Prostate gland (tissue), 2 donors: ENCODE results near the gene EPS15. TPM values are rescaled to one million over a fixed set of nuclear protein-coding genes. Genes with fewer than 3 reads are reported as not detected.
A peak's percentile ranks its signal among the peaks of the same experiment; 100 is the strongest.

Experiments used
- DNase-seq: peaks from one replicate; pipeline ENCODE4 v3.0.0-alpha.2; 2019; ENCODE audit warnings: low spot score
- H3K27ac ChIP-seq, 2 donors: fragments of 200-600 bp; sonication (generic); 2 replicates each; pipeline ENCODE4 v1.5.1; 2017 to 2019
- H3K27me3 ChIP-seq: fragments of 200-600 bp; sonication (generic); replicated peaks from 2 replicates; pipeline ENCODE4 v1.5.1; 2019; ENCODE audit not compliant: insufficient read depth
- H3K36me3 ChIP-seq, 2 donors: fragments of 200-600 bp; sonication (generic); 1 replicate in 1 of 2; 2 replicates in 1 of 2; pipeline versions ENCODE4 v1.5.1 to v1.8.1; 2017 to 2019
- H3K4me1 ChIP-seq: fragments of 200-600 bp; sonication (generic); replicated peaks from 2 replicates; pipeline ENCODE4 v1.5.1; 2019
- H3K4me3 ChIP-seq, 2 donors: fragments of 200-600 bp; sonication (generic); 2 replicates each; pipeline ENCODE4 v1.5.1; 2017 to 2019
- H3K9me3 ChIP-seq: fragments of 200-600 bp; sonication (generic); 2 replicates; pipeline ENCODE4 v1.5.1; 2017
- POLR2A ChIP-seq: fragments of 450-650 bp; IDR thresholded peaks from one replicate; pipeline ENCODE4 v1.6.1; 2016; ENCODE audit warnings: antibody characterized with exemption, mild to moderate bottlenecking
- POLR2AphosphoS5 ChIP-seq: sonication (generic); formaldehyde crosslinking; IDR thresholded peaks from one replicate; pipeline ENCODE4 v1.6.1; 2017; ENCODE audit warnings: antibody characterized with exemption
- WGBS: methylation state at CpG from one replicate; pipeline ENCODE4 v1.1.5; 2018; 5-methylcytosine and 5-hydroxymethylcytosine counted together
- intact Hi-C: fragments of 100-400 bp; cut with DNase I; formaldehyde crosslinking; loops from one replicate; pipeline ENCODE4 v1.14.2; 2022
- total RNA-seq, 2 donors: library from RNA; depleted of rRNA; stranded (reverse); fragments of >200 nt; gene quantifications; one replicate each; pipeline ENCODE4 v1.1.0, GENCODE V29; 2016
- TF ChIP-seq, protein P1 (sequence below), 4 experiments: fragments of 200-600 bp in 2 of 4; fragments of 450-650 bp in 2 of 4; sonication (generic) in 2 of 4; IDR thresholded peaks; 1 replicate in 3 of 4; 2 replicates in 1 of 4; pipeline ENCODE4 v1.5.1; 2016 to 2019; ENCODE audit warnings: antibody characterized with exemption in 4 of 4, mild to moderate bottlenecking in 2 of 4, moderate library complexity in 2 of 4

EPS15 gene
- total RNA-seq, 2 donors from 2014 or later, result 62.4 to 70.4 TPM

GRCh38 chr1:51321924-51322280, 197.2 kb downstream of the EPS15 start:
- DNase-seq, result no peak
- no peak overlapping the region for H3K4me3 ChIP-seq

DNA sequence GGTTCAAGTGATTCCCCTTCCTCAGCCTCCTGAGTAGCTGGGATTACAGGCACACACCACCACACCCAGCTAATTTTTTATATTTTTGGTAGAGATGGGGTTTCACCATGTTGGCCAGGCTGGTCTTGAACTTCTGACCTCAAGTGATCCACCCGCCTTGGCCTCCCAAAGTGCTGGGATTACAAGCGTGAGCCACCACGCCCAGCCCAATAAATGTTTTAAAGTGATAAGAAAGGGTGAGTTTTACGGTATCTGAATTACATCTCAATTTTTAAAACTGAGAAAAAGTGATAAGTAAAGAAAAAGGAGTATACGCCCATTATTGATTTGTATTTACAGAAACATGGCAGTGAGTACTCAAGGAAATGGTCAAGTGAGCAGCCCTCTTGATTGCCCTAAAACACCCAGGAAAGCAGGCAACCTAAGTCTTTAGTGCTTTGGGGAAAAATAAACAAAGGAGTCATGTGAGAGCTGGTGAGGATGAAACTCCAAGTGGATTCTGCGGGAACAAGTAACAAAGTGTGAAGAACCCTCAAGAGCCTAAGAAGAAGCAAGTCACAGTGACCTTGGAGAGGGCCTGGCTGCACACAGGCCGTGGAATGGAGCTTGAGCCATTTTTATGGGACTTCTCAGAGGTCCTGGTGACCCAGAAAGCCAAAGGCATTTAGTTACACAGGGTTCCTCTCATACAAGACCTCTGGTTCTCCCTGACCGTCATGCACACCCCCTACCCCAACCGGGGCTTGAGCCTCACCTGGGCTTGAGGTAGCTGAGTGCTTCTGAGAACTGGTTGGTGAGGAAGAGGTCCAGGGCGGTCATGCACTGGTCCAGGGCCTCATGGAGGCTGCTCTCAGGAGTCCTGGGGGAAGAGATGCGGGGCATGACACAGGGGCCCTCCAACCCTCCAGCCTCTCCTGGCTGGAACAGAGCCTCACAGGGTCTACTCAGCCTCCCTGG, 197.8 kb downstream of the EPS15 start:
- H3K4me1 ChIP-seq, result no peaks in the 10 kb centered on the region
- intact Hi-C loops, result no loop called here
- H3K36me3 ChIP-seq, result no peaks in the 10 kb centered on the region
- no peak for DNase-seq
- TF ChIP-seq POLR2AphosphoS5, result no peak
- TF ChIP-seq, protein P1, sequence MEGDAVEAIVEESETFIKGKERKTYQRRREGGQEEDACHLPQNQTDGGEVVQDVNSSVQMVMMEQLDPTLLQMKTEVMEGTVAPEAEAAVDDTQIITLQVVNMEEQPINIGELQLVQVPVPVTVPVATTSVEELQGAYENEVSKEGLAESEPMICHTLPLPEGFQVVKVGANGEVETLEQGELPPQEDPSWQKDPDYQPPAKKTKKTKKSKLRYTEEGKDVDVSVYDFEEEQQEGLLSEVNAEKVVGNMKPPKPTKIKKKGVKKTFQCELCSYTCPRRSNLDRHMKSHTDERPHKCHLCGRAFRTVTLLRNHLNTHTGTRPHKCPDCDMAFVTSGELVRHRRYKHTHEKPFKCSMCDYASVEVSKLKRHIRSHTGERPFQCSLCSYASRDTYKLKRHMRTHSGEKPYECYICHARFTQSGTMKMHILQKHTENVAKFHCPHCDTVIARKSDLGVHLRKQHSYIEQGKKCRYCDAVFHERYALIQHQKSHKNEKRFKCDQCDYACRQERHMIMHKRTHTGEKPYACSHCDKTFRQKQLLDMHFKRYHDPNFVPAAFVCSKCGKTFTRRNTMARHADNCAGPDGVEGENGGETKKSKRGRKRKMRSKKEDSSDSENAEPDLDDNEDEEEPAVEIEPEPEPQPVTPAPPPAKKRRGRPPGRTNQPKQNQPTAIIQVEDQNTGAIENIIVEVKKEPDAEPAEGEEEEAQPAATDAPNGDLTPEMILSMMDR (IDR thresholded peaks at IDR 0.05), result no peak
- TF ChIP-seq POLR2A, result no peak
- WGBS, result 90% methylated on average over 10 of the region's 11 CpGs
- no peaks in the 10 kb centered on the region for H3K9me3 ChIP-seq
- no peak overlapping the region for H3K4me3 ChIP-seq
- H3K27me3 ChIP-seq, result no peaks in the 10 kb centered on the region
- H3K27ac ChIP-seq, result no peak overlapping the region

More at GRCh38 chr1:51321924-51322280, 197.2 kb downstream of the EPS15 start:
- no peaks in the 10 kb centered on the region for H3K4me1 ChIP-seq
- no peak for TF ChIP-seq POLR2AphosphoS5
- TF ChIP-seq POLR2A, result no peak
- TF ChIP-seq, protein P1 (IDR thresholded peaks at IDR 0.05), result no peak
- intact Hi-C loops, result no loop called here
- no peaks in the 10 kb centered on the region for H3K27me3 ChIP-seq
- 100% methylated on average over 2 of the region's 2 CpGs for WGBS
- H3K9me3 ChIP-seq, result no peaks in the 10 kb centered on the region
- H3K27ac ChIP-seq, result no peak overlapping the region
- no peaks in the 10 kb centered on the region for H3K36me3 ChIP-seq

DNA sequence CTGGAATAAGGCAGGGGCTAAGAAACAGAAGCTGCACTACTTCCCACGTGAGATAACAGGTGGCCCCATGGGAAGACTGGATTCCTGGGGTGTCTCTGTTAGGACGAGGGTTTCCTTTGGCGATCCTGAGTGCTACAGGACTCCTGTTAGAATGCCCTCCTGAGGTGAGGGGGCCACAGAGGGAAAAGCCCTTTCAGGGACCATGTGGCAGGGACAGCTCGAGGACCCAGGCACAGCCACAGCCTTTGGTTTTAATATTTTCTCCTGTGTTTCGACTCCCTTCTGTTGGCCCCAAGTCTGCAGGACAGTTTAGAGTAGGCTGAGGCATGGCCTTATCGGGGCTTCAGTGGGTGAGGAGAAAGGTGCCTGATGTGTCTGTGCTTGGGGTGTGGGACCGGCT, 201.3 kb downstream of the EPS15 start:
- TF ChIP-seq, protein P1 (IDR thresholded peaks at IDR 0.05), result no peak
- TF ChIP-seq POLR2AphosphoS5 (no peak), POLR2A (no peak)
- Histone ChIP-seq H3K27ac (no peak overlapping the region), H3K36me3 (no peaks in the 10 kb centered on the region), H3K9me3 (no peaks in the 10 kb centered on the region), H3K27me3 (no peaks in the 10 kb centered on the region), H3K4me3 (no peak overlapping the region), H3K4me1 (peaks cover 18% of the 10 kb centered on the region)
- over 99% methylated on average over 7 of the region's 7 CpGs for WGBS
- intact Hi-C loops, result no loop called here
- no peak for DNase-seq

GRCh38 chr1:51316846-51317120, 202.3 kb downstream of the EPS15 start:
- WGBS, result 71% methylated on average over 4 of the region's 4 CpGs
- Histone ChIP-seq H3K9me3 (no peaks in the 10 kb centered on the region), H3K4me3 (no peak overlapping the region), H3K27me3 (no peaks in the 10 kb centered on the region), H3K27ac (peak overlapping the region in 1 of 2 donors; percentile 89), H3K4me1 (peaks cover 18% of the 10 kb centered on the region), H3K36me3 (no peaks in the 10 kb centered on the region)
- DNase-seq, result no peak
- TF ChIP-seq POLR2AphosphoS5 (no peak), POLR2A (no peak)
- TF ChIP-seq, protein P1 (IDR thresholded peaks at IDR 0.05), result no peak
- intact Hi-C loops, result no loop called here
